Measurements from ENCODE around the gene TDRD3.

DNA sequence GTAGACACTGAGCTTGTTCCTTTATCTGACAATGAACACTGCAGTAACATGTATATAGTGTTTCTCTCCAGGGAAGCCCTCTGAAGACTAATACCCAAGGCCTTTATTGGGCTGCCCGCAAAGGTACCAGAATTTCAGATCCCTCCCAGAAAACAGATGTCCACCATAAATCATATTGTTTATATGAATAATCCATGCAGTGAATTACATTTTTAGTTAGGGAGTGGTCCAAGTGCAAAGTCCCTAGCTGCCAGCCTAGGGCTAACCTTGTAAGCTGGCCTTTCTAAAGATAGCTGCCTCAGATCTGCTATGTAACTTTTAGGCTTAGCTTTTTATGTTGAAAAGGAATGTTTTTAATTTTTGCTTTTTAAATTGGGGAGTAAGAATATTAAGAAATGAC, 44.7 kb downstream of the TDRD3 start:
- TF ChIP-seq, protein P1, sequence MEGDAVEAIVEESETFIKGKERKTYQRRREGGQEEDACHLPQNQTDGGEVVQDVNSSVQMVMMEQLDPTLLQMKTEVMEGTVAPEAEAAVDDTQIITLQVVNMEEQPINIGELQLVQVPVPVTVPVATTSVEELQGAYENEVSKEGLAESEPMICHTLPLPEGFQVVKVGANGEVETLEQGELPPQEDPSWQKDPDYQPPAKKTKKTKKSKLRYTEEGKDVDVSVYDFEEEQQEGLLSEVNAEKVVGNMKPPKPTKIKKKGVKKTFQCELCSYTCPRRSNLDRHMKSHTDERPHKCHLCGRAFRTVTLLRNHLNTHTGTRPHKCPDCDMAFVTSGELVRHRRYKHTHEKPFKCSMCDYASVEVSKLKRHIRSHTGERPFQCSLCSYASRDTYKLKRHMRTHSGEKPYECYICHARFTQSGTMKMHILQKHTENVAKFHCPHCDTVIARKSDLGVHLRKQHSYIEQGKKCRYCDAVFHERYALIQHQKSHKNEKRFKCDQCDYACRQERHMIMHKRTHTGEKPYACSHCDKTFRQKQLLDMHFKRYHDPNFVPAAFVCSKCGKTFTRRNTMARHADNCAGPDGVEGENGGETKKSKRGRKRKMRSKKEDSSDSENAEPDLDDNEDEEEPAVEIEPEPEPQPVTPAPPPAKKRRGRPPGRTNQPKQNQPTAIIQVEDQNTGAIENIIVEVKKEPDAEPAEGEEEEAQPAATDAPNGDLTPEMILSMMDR (IDR thresholded peaks at IDR 0.05; ENCODE audit: borderline replicate concordance, extremely low read depth, low read length, poor library complexity, severe bottlenecking), result no peak
- no peak for TF ChIP-seq EZH2 (IDR thresholded peaks at IDR 0.05; ENCODE audit: borderline replicate concordance, low read depth, low read length, severe bottlenecking)

Data from DND-41 (cell line).